Epithelial cell of esophagus (primary cell): Measurements from ENCODE around the gene TGFB2.

ENCODE experiments used
- DNase-seq: peaks from one replicate; pipeline ENCODE4 v3.0.0; 2010; ENCODE audit warnings: low read depth
- H3K4me3 ChIP-seq: 2 replicates; pipeline ENCODE4 v1.5.1; 2011; ENCODE audit warnings: mild to moderate bottlenecking, low read length, control low read depth
- TF ChIP-seq, protein P1 (sequence below): IDR thresholded peaks from 2 replicates; pipeline ENCODE4 v1.5.1; 2011; ENCODE audit warnings: low read depth, mild to moderate bottlenecking, low read length, control low read depth, inconsistent platforms; ENCODE audit not compliant: insufficient read depth; ENCODE audit errors: missing control alignments

The TGFB2 gene

GRCh38 chr1:218462116-218462515 is 117.0 kb downstream of the TGFB2 start:
- TF ChIP-seq, protein P1, sequence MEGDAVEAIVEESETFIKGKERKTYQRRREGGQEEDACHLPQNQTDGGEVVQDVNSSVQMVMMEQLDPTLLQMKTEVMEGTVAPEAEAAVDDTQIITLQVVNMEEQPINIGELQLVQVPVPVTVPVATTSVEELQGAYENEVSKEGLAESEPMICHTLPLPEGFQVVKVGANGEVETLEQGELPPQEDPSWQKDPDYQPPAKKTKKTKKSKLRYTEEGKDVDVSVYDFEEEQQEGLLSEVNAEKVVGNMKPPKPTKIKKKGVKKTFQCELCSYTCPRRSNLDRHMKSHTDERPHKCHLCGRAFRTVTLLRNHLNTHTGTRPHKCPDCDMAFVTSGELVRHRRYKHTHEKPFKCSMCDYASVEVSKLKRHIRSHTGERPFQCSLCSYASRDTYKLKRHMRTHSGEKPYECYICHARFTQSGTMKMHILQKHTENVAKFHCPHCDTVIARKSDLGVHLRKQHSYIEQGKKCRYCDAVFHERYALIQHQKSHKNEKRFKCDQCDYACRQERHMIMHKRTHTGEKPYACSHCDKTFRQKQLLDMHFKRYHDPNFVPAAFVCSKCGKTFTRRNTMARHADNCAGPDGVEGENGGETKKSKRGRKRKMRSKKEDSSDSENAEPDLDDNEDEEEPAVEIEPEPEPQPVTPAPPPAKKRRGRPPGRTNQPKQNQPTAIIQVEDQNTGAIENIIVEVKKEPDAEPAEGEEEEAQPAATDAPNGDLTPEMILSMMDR: no peak
- no peak overlapping the region for H3K4me3 ChIP-seq
- DNase-seq: no peak

GRCh38 chr1:218462587-218462986 is 117.5 kb downstream of the TGFB2 start:
- TF ChIP-seq, protein P1: no peak
- no peak overlapping the region for H3K4me3 ChIP-seq
- DNase-seq: no peak

GRCh38 chr1:218463194-218464156 is 118.3 kb downstream of the TGFB2 start:
- TF ChIP-seq, protein P1: no peak
- H3K4me3 ChIP-seq: no peak overlapping the region
- peak; percentile 63 for DNase-seq

GRCh38 chr1:218464871-218465270 is 119.7 kb downstream of the TGFB2 start:
- no peak for DNase-seq
- H3K4me3 ChIP-seq: no peak overlapping the region
- TF ChIP-seq, protein P1: no peak

DNA sequence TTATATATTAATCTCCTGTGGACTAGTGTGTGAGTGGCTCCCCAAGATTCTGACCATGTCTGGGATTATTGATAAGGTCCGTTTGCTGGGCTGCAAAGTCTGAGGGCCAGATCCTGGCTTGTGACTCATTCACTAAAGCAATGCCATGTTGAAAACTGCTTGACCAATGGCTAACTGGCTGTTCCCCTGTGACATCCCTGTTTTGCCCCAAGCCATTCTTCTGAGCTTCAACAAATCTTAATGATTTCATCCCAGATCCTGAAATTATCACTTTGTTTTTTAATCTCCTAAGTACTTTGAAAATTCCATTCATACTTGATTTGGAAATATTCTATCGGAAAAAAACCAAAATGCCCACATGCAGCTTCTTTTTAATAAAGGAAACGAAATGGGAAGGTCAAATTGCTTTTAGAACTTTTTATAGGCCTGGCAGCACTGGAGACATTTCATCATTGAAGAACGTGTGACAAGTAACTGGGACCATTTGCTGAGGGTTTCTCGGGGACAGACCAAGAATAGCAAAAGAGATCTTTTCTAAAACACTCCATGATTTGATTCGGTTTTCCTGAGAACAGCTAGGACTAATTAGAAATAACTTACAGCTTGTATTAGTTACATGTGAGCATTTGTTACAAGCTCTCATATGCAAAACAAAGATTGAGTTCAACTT is 121.3 kb downstream of the TGFB2 start:
- no peak for DNase-seq
- TF ChIP-seq, protein P1: no peak
- no peak overlapping the region for H3K4me3 ChIP-seq

DNA sequence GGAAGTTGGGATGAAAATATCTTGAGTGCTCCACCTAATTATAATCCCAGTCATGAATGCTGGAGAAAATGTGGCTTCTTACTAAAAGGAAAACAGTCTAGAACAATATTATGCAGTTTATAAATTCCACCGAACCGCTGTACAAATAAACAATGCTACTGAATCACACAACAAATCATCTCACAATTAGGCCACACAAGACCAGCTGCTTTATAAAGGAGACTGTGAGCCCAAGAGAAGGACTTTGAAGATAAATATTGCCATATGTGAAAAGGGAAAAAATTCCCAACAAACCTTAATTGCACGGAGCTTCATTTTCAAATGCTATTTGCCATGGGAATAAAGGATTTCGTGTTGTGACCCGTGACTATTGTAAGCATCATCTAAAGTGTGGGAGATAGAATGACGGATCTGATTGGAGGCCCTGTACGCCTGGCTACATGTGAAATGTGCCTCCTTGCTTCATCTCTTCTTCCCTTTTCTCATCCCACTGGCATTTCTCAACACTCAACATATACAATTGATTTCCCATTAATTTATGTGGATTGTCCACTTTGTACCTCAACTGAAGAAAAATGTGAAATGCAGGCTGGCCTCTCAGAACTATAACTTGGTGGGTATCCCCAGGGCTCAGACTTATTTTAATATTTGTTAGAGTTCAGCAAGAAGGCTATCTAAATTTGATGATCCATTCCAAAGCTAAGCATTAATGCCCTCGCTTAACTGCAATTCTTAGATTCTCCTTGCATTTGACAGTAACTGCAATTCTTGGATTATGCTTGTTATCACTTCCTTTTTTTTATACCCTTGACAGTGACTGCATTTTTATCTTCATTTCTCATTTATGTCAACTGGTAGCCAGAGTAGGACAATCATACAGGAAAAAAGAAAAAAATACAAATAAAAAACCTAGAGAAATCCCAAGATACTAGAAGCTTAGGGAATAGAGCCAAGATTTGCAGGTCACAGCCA is 122.3 kb downstream of the TGFB2 start:
- DNase-seq: no peak
- H3K4me3 ChIP-seq: no peak overlapping the region
- TF ChIP-seq, protein P1: no peak
